Fibroblast of lung (primary cell): ENCODE measurements around the gene LBHD1.

ENCODE experiments used
- EZH2 ChIP-seq: IDR thresholded peaks from 2 replicates; pipeline ENCODE4 v1.5.1; 2012; ENCODE audit warnings: low read length, control low read depth, mild to moderate bottlenecking; ENCODE audit errors: missing control alignments
- TF ChIP-seq, protein P1 (sequence below), 2 donors: IDR thresholded peaks in 1 of 2; conservative IDR thresholded peaks in 1 of 2; 1 replicate in 1 of 2; 2 replicates in 1 of 2; pipeline ENCODE4 v1.5.1; 2011 to 2012; ENCODE audit warnings: low read length in 2 of 2, control low read depth in 1 of 2, inconsistent platforms in 1 of 2, low read depth in 1 of 2, mild to moderate bottlenecking in 1 of 2

GRCh38 chr11:62614275-62614674, 57.8 kb downstream of the LBHD1 start:
- TF ChIP-seq, protein P1, sequence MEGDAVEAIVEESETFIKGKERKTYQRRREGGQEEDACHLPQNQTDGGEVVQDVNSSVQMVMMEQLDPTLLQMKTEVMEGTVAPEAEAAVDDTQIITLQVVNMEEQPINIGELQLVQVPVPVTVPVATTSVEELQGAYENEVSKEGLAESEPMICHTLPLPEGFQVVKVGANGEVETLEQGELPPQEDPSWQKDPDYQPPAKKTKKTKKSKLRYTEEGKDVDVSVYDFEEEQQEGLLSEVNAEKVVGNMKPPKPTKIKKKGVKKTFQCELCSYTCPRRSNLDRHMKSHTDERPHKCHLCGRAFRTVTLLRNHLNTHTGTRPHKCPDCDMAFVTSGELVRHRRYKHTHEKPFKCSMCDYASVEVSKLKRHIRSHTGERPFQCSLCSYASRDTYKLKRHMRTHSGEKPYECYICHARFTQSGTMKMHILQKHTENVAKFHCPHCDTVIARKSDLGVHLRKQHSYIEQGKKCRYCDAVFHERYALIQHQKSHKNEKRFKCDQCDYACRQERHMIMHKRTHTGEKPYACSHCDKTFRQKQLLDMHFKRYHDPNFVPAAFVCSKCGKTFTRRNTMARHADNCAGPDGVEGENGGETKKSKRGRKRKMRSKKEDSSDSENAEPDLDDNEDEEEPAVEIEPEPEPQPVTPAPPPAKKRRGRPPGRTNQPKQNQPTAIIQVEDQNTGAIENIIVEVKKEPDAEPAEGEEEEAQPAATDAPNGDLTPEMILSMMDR (conservative IDR thresholded peaks at IDR 0.05 in 1 of 2, IDR thresholded peaks at IDR 0.05 in 1 of 2; ENCODE audit: low read depth in 1 of 2, low read length in 2 of 2), result no peak
- no peak for TF ChIP-seq EZH2
